Progenitor cell of endocrine pancreas (in vitro differentiated cells): ENCODE data around the gene APOC3. TPM values are rescaled to one million over a fixed set of nuclear protein-coding genes. Genes with fewer than 3 reads are reported as not detected.
A peak's percentile ranks its signal among the peaks of the same experiment; 100 is the strongest.

Experiments used
- DNase-seq: peaks from one replicate; pipeline ENCODE4 v3.0.0; 2021; ENCODE audit warnings: low spot score; ENCODE audit not compliant: unreplicated experiment
- H3K27ac Mint-ChIP-seq: 2 replicates; pipeline ENCODE4 v1.8.0; 2021; ENCODE audit warnings: mild to moderate bottlenecking, moderate library complexity, mixed read lengths
- H3K27me3 Mint-ChIP-seq: 2 replicates; pipeline ENCODE4 v1.8.0; 2021; ENCODE audit warnings: mixed read lengths
- H3K36me3 Mint-ChIP-seq: 2 replicates; pipeline ENCODE4 v1.8.0; 2022; ENCODE audit warnings: mixed read lengths; ENCODE audit not compliant: insufficient read depth
- H3K4me1 Mint-ChIP-seq: 2 replicates; pipeline ENCODE4 v1.8.0; 2021; ENCODE audit warnings: low read depth, mixed read lengths
- H3K4me3 Mint-ChIP-seq: 2 replicates; pipeline ENCODE4 v1.8.0; 2021; ENCODE audit warnings: low read depth, mild to moderate bottlenecking, moderate library complexity, mixed read lengths
- H3K9me3 Mint-ChIP-seq: 2 replicates; pipeline ENCODE4 v1.8.0; 2021; ENCODE audit warnings: low read depth, mixed read lengths
- CTCF ChIP-seq: fragments of 200-600 bp; sonication (generic); IDR thresholded peaks from one replicate; pipeline ENCODE4 v1.5.0; 2021; ENCODE audit warnings: antibody characterized with exemption, mild to moderate bottlenecking; ENCODE audit not compliant: unreplicated experiment
- total RNA-seq: library from RNA; stranded (reverse); gene quantifications from 2 replicates; pipeline ENCODE4 v1.2.1, GENCODE V29; 2021

Gene APOC3
- total RNA-seq, 1 donor from 2014 or later: 16.3 TPM

- H3K27me3 Mint-ChIP-seq: no peaks in the 10 kb centered on the region
- H3K4me3 Mint-ChIP-seq: no peak overlapping the region
- peak overlapping the region; percentile 73 for H3K27ac Mint-ChIP-seq
- H3K4me1 Mint-ChIP-seq: peaks cover 1% of the 10 kb centered on the region
- no peak for TF ChIP-seq CTCF
- DNase-seq: no peak
- no peaks in the 10 kb centered on the region for H3K9me3 Mint-ChIP-seq
- peaks cover 4% of the 10 kb centered on the region for H3K36me3 Mint-ChIP-seq
Observed at GRCh38 chr11:116881143-116881542, 51.4 kb downstream of the APOC3 start.

GRCh38 chr11:116882386-116882785 is 52.7 kb downstream of the APOC3 start:
- DNase-seq: no peak
- Mint-ChIP-seq H3K4me3 (no peak overlapping the region), H3K4me1 (peaks cover 1% of the 10 kb centered on the region), H3K9me3 (no peaks in the 10 kb centered on the region), H3K27ac (no peak overlapping the region), H3K27me3 (no peaks in the 10 kb centered on the region), H3K36me3 (peaks cover 4% of the 10 kb centered on the region)
- no peak for TF ChIP-seq CTCF

Other genes with a start within 250 kb of the APOC3 start
- 23.8 and 26.8 TPM in 2 replicates for gene BUD13, start 56.9 kb upstream of the APOC3 start, total RNA-seq
- gene ZPR1, start 41.9 kb upstream of the APOC3 start, total RNA-seq: 48.6 TPM in 2 replicates
- gene APOA5, start 38.0 kb upstream of the APOC3 start, total RNA-seq: not detected in 2 replicates
- gene APOA4, start 6.6 kb upstream of the APOC3 start, total RNA-seq: not detected in 2 replicates
- gene APOA1, start 7.7 kb downstream of the APOC3 start, total RNA-seq: 189 and 203 TPM in 2 replicates